Epidermal melanocyte (primary cell): ENCODE data around the gene MAP4K4.

Experiments
- DNase-seq: peaks from one replicate; pipeline ENCODE4 v3.0.0; 2011; ENCODE audit warnings: low spot score; ENCODE audit not compliant: insufficient read length

MAP4K4 gene

DNA sequence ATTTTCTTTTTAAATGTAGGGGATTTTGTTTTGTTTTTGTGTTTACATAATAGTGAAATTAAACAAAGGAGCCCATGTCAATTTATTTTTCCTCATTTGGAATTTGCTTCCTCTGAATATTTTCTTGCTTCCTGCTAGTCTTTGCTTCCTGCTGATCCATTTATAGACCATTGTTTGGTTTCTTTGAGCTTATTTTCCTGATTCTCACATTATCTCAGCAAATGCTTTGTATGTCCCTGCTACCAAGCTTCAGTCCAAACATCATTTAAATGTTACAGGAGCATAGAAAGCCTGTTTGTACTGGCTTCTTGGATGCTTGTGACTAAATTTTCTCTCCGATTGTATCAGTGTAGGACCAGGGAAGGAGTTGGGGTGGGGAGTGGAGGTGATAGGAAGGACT, 166.9 kb downstream of the MAP4K4 start:
- no peak for DNase-seq

DNA sequence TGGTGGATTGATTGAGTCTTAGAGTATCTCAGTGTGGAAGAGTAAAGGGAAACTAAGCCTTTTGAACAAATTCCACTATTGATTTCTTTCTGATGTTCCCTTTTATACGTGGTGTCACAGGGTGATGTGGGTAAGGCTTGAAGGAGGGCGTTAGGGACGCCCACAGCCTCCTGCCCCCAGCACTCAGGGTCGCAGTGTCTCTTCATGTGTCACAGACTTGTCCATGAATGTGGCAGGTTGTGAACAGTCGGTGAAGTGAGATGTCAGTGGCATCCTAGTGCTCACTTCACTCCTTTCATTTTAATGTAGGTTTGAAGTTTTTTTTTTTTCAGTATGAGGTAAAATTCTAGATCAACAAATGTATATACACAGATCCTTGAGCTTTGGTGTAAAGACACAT, 171.0 kb downstream of the MAP4K4 start:
- no peak for DNase-seq

DNA sequence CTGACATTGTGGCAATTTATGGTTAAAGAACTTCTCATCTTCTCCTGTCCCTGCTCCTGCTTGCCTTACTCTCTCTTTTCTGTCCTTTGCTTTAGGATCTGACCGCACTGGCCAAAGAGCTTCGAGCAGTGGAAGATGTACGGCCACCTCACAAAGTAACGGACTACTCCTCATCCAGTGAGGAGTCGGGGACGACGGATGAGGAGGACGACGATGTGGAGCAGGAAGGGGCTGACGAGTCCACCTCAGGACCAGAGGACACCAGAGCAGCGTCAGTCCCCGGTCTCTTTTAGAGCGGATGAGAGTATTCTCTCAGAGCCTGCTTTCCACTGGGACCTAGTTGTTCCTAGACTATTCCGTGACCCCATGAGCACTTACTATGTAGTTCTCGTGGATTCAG, 172.0 kb downstream of the MAP4K4 start:
- DNase-seq: no peak

DNA sequence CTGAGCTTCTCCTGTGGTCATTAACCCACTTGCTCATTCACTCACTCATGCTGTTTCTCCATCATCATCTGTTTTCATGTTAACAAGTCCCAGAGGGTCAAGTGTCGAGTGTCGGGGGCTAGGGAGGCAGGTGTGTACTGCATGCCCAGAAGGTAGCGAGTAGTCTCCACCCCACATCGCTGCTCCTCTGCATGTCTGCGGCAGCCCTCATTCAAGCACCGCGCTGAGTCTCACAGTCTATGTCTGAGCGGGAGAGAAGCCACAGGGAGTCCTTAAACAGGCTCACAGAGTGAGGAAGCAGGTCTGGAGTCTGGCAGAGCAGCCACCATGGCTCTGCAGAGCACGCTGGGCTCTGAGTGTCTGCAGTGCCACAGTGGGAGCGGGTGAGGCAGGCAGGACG, 172.9 kb downstream of the MAP4K4 start:
- no peak for DNase-seq

DNA sequence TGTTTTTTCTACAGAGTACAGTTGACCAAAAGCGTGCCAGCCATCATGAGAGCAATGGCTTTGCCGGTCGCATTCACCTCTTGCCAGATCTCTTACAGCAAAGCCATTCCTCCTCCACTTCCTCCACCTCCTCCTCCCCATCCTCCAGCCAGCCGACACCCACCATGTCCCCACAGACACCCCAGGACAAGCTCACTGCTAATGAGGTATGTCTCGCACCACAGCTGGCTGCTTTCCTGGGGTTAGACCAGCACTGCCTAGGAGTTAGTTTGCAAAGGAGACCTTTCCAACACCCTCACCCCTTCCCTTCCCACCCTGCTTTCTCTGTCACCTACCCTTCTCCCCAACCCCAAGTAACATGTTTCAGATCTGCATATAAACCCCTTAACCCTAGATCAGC, 174.0 kb downstream of the MAP4K4 start:
- no peak for DNase-seq

DNA sequence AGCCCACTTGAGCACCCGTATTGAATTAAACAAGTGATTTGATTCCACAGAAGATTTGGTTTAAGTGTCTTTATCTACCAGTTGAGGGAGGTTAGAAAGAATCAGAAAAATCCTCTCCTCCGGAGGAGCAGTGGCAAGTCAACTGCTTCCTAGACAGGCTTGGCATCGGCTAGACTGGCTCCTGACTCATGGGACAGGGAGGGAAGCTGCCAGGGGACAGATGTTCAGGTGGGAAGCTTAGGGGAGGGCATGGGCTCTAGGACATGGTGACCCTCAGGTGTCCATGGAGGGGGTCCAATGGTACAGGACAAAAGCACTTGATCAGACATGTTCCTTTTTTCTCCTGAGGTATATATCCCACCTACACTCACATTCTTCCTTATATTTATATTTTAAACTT, 175.0 kb downstream of the MAP4K4 start:
- DNase-seq: no peak

DNA sequence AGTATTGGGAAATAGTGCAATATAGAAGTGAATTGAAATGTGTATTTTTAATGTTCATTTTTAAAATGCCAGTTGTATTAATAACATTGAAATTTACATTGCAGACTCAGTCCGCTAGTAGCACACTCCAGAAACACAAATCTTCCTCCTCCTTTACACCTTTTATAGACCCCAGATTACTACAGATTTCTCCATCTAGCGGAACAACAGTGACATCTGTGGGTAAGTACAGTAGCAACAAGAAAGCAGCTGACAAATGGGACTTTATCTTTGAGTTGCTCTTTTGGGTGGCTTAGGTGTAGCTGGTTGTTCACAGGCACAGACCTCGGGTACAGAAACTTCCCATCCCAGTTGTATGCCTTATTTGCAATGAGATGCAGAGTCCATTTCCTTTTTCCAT, 176.0 kb downstream of the MAP4K4 start:
- DNase-seq: no peak

DNA sequence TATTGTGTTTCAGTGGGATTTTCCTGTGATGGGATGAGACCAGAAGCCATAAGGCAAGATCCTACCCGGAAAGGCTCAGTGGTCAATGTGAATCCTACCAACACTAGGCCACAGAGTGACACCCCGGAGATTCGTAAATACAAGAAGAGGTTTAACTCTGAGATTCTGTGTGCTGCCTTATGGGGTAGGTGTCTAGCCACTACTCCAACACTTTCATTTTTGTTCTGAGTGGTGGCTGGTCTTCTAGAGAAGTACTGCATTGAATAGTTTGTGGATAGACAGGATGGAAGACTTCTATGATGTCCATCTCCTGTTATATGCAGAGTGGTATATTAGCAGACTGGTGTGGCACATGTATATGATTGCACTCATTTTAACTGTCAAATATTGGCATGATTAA, 176.6 kb downstream of the MAP4K4 start:
- no peak for DNase-seq

DNA sequence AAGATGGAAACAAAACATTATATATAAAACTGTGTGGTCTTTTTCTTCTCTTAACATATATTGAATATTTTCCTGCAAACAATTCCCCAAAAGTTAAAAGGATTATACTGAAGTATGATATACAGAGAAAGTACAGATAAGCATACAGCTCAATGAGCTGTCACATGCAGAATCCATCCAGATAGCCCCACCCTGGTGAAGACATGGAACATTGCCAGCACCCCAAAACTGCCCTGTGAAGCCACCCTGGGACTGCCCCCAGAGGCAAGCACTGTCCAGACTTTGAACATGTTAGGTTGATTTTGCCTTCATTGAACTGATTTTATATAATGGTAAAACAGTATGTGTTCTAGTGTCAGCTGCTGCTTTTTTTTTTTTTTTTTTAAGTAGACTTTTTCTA, 182.0 kb downstream of the MAP4K4 start:
- no peak for DNase-seq

DNA sequence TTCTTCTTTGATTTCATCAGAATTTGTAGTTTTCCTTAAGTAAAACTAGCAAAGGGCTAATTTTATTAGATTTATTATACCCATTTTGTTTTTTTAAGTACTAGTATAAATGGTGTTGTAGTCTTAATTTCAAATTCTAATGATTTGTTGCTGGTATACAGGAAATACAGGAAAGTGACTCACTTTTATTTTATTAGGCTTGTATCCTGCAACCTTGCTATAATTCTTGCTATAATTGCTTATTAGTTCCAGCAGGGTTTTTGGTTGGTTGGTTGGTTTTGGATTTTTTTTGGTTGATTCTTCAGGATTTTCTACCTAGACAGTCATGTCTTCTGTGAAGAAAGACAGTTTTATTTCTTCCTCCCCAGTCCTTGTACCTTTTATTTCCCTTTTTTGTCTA, 183.6 kb downstream of the MAP4K4 start:
- DNase-seq: no peak

DNA sequence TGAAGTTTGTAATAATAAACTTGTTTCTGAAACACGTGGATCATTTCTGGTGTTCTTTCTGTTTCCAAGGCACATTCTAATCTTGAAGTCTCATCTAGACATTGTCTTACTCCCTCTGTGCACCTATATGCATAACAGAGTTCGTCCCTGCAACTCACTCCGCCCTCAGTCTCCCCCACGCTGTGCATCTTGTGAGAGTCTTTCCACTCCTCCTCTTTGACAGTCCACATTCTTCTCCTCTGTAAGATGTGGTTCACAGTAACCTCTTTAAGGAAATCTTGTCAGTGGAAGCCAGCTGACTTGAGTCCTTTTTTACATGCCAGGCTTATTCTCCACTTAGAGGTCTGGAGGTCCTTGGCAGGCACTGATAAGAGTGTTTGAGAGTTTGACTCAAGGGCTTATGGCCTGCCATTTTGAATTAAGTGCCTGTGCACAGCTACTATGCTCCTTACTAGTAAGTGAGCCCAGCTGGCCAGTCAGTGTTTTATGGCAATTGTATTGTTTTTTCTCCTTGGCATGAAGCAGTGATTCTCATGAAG, 185.3 kb downstream of the MAP4K4 start:
- no peak for DNase-seq

DNA sequence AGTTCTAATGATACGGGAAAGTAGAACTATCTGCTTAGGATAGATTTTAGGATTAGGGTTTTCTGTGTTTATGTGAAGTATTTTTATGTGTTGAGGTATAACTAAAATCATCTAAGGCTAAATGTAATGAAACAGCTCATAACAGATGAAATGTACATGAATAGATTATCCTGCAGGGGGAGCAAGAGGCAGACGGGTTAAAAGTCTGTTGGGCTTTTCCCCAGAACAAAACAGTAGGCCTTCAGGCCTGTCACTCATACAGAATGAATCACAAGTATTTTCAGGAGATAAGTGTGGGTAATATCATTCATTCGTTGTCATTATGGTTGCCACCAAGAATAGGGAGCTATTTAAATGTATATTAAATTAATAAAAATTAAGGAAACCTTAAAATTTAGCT, 186.4 kb downstream of the MAP4K4 start:
- DNase-seq: no peak

DNA sequence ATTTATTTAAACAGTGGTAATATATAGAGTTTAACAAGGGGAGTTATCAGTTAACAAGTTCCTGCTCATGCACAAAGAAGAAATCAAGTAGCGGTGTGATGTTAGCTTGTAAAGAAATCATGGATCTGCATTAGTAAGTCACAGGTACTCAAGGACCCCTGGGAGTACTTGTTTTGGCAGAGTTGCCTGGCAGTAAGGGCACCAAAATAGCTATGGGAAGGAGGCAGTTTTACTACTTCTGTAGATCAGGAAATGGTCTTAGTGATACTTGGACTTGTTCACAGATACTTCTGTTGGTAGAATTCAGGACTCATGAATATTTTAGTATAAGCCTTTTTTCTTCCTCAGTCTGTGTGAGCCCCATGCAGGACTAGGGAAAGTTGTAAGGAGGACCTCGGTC, 186.9 kb downstream of the MAP4K4 start:
- no peak for DNase-seq

DNA sequence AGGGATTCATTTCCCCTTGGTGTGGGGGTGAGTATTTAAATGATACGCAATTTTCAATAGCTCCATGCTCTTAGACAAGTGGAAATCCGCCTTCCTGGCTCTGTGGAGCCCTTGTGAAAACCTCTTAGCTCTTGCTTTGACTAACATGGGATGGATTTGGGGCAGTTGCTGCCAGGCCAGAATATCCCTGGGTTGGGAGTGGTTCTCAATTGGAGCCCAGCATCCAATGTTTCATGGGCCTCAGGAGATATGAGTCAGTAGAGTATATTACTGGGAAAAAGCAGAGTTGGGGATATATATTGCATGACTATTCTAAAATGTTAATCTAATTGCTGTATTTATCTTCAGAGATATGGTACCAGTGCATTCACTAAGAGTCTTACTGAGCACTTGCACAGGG, 189.8 kb downstream of the MAP4K4 start:
- DNase-seq: no peak

DNA sequence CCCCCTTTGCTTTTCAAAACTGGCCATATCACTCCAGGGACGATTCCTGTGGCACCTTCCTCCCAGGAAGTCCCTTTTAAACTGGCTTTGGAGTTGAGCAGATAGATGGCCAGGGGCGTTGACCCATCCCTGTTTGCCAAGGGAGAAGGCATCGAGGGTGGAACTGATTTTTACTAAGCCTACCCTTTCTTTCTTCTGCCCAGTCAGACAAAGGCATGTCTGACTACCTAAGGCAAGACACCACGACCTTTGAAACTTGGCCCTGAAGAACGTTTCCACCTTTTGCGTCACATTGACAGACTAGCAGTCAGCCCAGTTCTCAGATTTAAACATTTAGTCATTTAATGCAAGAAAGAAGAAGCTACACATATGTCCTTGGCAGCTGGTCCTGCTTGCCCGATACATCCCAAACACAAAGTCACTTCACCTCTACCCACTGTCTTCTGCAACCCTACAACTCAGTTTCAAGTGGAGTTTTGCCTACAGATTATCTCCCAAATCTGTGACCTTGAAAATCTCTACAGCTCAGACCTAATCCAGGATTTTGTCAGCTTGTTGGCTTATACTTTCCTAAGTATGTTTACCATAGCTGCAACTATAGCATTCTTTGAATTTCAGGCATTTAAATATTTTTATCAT, 192.1 kb downstream of the MAP4K4 start:
- DNase-seq: no peak

DNA sequence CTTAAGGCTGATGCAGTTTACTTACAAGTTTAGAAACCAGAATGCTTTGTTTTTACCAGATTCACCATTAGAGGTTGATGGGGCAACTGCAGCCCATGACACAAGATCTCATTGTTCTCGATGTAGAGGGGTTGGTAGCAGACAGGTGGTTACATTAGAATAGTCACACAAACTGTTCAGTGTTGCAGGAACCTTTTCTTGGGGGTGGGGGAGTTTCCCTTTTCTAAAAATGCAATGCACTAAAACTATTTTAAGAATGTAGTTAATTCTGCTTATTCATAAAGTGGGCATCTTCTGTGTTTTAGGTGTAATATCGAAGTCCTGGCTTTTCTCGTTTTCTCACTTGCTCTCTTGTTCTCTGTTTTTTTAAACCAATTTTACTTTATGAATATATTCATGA, 194.9 kb downstream of the MAP4K4 start:
- no peak for DNase-seq

DNA sequence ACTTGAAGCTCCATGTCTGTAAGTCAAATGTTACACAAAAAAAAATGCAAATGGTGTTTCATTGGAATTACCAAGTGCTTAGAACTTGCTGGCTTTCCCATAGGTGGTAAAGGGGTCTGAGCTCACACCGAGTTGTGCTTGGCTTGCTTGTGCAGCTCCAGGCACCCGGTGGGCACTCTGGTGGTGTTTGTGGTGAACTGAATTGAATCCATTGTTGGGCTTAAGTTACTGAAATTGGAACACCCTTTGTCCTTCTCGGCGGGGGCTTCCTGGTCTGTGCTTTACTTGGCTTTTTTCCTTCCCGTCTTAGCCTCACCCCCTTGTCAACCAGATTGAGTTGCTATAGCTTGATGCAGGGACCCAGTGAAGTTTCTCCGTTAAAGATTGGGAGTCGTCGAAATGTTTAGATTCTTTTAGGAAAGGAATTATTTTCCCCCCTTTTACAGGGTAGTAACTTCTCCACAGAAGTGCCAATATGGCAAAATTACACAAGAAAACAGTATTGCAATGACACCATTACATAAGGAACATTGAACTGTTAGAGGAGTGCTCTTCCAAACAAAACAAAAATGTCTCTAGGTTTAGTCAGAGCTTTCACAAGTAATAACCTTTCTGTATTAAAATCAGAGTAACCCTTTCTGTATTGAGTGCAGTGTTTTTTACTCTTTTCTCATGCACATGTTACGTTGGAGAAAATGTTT, 196.3 kb downstream of the MAP4K4 start:
- no peak for DNase-seq

DNA sequence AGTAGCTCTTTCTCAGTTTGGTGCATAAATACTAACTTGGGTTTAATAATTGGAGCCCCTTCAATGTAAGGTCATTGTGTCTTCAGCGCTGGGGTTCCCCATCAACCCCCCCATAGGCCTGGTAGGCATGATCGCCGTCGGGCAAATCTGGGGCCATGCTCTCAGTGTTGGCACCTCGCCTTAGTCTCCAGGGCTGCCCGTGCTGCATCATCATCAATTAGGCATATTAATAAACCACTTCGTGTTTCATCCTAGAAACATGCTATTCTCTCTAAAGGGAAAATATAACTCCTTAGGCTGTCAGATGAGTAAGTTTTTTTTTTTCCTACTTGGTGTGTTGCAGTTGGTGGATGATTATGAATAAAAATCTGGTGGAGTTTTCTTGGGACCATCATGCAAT, 197.5 kb downstream of the MAP4K4 start:
- DNase-seq: no peak

DNA sequence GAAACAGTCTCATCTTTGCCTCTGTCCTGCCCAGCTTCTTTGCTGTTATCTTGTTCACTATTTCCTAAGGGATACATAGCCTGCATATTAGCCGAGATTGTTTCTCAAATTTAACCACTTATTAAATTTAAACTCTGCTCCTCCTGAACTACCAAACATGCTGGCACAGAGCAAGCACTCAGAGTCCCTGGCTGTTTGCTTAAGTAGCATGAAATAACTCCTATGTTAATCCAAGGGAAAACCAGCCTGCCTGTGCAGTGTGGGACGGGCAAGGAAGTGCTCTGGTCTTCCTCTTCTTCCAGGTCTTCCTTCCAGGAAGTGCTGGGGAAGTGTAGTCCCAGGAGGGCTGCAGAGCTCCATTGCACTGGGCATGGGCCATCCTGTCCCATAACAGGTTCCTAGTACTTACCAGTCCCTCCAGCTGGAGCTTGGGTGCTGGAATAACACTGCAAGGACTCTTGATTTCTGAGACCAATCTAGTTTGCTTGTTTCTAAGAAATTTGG, 198.4 kb downstream of the MAP4K4 start:
- DNase-seq: no peak

DNA sequence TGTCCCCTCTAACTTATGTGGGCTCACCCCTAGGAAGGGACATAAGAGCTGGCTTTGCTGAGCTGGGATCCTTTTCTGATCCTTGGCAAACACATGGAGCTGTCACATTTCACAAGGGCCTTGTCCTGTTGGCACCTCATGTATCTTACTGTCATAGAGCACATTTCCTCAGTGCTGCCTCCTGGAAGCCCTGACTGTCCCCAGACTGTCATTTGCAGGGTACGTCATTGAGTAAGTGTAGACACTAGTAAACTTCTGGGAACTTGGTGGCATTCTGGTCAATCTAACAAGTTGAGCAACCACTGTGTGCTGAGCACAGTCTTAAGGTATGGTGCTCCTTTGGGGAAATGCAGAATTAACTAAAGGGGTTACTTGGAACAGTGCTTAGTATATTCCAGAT, 199.8 kb downstream of the MAP4K4 start:
- DNase-seq: no peak

DNA sequence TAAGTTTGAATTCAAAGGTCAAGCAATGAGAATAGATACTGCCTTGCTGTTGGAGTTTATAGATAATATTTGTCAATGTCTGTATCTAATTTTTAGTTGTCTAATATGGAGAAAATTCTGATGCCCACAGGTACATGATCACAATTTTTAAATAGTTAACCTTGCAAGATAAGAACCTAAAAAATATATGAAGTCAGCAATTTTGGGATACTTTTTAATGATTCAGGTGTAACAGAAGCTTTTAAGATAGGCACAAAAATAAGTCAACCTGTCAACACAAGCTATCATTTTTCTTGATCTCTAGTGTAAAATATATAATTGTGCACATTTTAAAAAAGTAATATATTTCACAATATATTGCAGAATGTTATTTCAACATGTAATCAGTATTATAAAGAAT, 201.8 kb downstream of the MAP4K4 start:
- DNase-seq: no peak

DNA sequence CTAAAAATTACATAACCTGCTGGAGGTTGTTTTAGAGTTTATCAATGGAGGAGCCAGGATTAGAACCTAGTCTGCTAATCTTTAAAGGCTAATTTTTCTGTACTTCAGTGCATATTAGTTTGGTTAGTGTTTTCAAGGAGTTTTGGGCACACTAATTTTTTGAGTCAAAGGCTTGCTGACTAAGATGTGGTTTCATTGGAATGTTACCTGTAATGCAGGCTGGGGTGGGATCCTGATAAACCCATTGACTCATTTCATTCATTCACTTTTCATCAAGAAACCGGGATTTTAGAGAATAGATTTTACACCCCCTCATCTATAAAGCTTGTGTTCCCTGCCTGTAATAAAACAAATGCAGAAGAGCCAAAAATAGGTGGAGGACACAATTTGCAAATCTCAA, 202.4 kb downstream of the MAP4K4 start:
- no peak for DNase-seq

DNA sequence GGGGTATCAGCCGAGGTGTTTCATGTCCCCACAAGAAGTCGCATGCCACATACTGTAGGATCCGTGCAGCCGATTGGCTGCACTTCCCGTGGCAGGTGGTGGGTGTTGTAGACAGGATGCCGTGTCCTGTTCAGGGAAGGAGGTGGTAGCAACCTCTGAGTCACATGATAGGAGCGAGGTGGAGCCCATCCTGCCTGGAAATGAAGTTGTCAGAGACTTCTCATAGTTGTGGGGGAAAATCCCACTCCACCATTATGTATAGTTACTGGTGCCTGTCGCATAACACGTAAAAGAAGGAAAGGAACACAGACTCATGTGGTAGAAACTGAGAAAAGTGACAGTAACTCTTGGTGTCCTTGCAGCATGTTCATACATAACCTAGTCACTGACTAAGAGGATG, 202.9 kb downstream of the MAP4K4 start:
- no peak for DNase-seq
